SIG-M5 (cell line): Measurements from ENCODE around the gene HYDIN.
"Not testable (repeated sequence)": the region's sequence is repeated elsewhere in the genome, so short reads cannot be mapped to it uniquely, and the experiment has no call there.

ENCODE experiments used
- DNase-seq: peaks from one replicate; lab custom pipeline; 2025; lab: John Stamatoyannopoulos, UW

Gene HYDIN

DNA sequence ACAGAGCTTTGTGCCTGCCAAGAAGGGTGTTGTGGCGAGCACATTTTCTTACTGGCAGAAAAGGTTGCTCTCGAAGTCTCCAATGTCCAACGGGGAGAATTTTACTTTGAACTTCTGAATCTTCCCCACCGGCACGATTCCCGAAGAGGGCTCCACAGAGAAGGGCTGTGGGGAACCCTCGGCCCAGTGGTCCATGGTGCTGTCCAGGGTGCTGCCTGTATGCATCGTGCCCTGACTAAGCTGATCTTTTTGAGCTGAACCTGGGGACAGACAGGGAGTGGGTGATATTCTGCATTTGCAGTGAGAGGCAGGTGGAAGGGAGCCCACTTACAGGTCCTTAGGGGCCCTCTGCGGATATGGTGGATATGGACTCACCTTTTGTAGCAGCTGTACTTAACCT lies 368.5 kb downstream of the HYDIN start:
- not testable (repeated sequence) for DNase-seq

DNA sequence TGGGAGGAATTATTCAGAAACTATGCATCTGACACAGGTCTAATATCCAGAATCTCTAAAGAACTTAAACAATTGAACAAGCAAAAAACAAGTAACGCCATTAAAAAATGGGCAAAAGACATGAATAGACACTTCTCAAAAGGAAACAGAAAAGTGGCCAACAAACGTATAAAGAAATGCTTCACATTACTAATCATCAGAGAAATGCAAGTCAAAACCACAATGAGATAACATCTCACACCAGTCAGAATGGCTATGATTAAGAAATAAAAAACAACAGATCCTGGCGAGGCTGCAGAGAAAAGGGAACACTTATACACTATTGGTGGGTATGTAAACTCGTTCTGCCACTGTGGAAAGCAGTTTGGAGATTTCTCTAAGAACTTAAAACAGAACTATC lies 379.2 kb downstream of the HYDIN start:
- DNase-seq = not testable (repeated sequence)

DNA sequence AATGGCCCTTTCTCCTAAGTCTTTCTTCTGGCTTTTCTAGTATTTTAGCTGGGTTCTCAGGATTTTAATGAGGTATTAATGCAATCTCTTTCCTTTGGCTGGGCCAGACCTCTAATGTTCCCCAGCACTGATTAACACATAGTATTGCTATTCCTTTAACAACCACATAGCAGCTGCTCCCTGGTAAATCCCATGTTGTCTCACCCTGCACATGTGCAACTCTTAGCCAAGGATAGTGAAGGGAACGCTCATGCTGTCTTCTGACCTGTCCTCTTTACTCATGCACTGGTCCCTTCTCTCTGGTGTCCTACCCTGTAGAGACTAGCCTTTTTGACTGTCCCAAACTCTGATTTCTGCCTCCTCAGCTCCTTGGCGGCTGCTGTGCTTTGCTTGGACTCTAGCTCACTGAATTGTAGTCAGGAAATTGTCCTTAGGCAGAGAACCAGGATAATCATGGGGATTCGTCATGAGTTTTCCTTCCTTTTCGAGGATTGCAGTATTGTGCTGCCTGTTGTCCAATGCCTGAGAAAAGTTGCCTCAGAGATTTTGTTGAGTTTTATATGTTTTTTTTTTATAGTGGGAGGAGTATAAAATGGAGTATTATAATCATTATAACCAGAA lies 406.9 kb downstream of the HYDIN start:
- DNase-seq = not testable (repeated sequence)

DNA sequence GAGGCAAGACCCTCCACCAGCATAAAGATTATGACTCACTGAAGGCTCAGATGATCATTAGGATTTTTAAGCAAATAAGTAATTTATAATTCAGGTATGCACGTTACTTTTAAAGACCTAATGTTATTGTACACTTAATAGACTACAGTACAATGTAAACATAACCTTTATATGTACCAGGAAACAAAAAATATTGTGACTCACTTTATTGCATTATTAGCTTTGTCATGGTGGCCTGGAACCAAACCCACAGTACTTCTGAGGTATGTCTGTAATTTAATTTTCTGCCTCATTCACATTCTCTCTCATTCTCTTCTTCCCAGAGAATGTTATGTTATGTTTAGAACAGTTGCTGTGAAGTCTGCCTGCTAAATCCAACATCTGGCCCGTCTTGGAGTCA lies 407.8 kb downstream of the HYDIN start:
- DNase-seq = not testable (repeated sequence)

DNA sequence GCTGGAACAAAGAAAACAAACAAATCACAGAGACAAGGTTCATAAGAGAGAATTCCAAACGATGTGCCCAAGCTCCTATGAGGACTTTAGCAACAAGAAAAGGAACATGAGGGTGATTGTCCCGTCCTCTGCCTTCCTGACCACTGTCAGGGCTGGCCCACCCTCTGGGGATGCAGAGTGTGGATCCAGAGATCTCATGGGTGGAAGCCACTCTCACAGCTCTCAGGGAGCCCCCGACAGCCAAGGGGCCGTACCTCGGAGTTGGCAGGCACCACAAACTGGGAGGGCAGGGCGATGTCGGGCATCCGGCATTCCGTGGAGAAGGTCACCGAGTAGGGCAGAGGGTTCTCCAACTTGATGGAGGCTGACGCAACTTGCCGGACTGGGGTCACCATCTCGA lies 412.4 kb downstream of the HYDIN start:
- DNase-seq = not testable (repeated sequence)

DNA sequence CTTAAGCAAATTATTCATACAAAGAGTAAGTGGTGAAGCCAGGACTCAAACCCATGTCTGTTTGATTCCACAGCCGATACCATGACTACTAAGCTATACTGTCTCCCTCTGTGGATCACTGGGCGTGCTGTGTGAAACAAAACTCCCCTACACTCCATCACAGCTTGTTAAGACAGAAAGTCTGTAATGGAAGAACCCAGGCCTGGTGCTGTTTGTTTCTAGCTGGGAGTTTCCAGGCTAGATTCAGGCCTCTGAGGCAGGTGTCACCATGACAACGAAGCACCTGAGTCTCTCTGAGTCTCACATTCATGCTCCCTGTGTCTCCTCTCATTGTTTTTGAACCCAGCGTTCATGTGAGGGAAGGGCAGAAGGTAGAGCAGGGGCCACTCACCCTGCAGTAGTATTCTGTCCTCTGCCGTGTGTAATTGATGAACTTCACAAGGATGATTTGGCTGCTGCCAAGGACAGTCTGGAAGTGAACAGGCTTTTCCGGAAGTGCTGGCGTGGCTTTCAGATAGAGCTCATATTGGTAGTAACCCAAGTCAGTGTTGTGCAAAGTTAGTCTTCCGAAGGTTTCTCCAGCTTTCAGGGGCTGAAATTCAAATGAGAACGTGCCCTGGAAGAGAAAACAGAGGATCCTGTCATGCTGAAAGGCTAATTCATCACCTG lies 421.0 kb downstream of the HYDIN start:
- no peak for DNase-seq

DNA sequence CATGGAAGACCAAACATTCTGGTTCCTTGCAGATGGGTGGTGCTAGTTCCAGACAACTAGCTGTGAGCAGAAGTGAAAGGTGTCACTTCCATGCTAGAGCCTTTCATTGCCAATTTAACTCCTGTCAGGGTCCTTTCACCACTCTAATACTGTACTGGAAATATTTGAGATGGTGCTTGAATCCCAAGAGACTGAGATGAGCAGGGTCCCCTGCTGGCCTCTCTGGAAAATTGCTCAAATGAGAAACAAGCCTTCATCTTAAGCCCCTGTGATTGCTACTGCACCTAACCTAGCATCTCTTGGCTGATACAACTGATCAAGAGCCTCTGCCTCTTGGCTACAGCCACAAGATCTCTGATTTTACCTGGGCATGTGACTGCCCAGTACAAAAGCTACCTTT lies 422.2 kb downstream of the HYDIN start:
- no peak for DNase-seq

DNA sequence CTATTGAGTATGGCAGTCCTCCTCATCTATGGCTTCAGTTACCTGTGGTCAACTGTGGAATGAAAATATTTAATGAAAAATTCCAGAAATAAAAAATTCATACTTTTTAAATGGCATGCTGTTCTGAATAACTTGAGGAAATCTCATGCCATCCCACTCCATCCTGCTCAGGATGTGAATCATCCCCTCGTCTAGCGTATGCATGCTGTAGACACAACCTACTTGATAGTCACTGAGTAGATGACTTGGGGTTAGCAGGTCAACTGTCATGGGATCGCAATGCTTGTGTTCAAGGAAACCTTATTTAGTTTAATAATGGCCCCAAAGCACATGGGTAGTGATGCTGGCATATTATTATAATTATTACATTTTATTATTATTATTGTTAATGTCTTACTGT lies 424.7 kb downstream of the HYDIN start:
- DNase-seq = no peak

DNA sequence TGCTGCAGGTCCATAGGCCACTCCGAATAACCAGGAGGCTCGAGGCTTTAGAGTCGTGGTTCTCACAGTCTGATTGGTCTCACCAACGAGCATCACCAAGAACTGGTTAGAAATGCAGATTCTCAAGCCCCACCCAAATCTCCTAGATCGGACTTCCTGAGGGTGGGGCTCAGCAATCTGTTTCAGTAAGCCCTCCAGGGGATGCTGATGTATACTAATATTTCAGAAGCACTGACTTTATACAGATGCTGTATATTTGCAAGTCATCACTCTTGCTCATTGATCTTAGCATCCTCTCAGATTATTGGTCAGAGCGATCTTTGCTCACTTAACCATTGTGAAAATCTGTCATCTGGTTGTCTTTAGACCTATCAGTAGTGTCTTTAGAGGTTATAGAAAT lies 425.1 kb downstream of the HYDIN start:
- no peak for DNase-seq

DNA sequence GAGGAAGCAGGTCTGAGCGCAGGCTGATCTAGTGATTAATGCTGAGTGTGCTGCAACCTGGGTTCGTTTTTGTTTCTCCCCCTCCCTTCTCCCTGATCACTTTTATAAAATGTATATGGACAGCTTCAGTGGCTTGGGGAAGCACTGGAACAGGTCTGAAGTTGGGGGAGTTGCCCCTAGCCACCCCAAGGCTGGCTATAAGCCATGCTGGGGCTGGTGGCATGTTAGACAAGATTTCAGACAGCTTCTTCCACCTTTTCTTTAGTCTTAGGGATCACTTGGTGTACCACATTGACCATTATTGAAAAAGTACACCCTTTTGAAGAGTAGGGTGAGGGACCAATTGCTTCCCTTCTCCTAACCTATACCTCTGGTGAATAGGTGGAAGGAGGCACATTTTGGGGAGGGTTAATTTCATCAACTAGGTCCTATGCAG lies 425.8 kb downstream of the HYDIN start:
- DNase-seq = no peak

DNA sequence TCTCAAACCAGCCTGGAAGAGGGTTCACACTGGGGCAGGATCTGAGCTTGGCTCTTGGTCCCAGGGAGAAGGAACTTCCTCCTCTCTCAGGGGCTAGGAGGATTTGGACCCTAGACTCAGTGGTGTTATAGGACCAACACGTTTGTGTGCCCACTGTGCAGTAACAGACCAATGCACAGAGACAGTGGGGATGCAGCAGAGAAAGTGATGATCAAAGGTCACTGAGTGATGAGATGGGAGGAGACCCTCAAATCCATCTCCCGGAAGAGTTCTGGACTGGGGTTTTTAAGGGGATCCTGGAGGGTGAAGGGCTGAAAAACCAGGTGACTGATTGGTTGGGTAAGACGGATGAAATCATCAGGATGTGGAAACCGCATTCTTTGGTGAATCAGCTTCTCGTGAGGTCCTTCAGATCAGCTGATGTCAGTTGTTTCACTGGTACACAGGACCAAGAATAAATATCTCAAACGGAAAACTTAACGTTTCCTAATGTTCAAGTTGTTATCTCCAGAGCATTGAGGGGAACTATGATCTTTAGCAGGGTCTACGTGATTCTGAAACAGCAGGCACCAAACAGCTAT lies 426.3 kb downstream of the HYDIN start:
- DNase-seq = peak; percentile 78

DNA sequence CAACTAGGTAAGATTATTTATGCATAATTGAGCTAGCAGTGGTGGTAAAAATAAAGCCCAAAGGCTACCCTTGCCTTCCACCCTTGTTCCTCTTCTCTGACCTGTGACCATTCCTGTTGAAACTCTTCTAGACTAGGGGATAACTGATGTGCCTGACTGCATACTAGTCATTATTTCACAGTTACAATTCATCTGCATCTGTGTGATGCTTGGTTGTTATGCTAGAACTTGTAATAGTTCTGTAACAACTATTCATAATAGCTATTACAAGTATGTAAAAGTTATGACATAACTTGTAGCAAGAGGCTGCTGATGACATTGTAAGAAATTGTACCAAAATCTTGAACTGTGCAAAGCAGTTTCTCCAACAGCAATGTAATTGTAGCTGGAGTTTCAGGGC lies 427.2 kb downstream of the HYDIN start:
- DNase-seq = no peak

DNA sequence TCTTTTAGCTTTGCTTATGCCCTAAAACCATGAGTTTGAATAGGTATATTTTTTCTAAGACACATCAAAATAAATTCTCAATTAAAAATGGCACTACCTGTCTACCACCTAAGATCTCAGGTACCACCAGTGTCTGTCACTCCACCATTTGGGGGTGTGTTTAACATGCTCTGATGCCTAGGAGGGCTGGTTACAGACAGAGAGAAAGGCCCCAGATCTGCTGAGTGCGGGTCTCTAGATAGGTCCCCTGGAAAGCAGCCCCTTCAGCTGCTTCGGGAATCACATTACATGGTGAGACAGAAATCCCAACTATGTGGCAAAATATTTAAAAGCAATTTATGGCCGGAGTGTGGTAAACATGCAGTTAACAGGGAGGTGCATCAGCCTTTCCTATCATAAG lies 428.9 kb downstream of the HYDIN start:
- no peak for DNase-seq

DNA sequence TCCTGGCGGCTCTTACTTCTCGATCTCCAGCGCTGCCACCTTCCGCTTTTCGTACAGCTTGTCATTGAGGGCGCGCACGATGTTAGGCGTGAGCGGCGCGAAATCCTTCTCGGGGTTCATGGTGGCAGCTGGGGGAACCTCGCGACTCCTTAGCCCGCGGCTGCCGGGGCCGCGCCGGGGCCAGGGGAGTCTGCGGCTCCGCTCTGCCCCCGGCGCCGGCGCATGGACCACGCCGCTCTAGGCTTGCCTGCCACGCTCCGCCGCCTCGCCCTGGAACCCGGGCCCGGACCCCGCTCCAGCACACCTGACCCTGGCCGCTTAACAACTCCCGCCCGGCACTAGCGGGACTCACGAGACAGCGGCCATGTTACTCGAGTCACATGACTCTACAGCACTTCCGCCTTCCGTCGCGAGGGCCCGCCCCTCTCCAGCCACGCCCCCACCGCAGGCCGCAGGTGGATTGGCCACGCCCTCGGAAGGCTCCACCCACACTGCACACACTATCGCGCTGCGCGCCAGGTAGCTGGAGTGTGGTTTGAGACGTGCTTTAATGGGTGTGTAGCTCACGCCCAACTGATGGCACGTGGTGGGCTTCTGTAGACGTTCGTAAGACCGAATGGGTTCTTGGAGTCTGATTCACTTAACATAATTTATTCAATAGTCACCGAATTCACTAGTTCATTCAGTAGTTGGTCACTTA lies 429.6 kb downstream of the HYDIN start, which contains the start of gene VAC14:
TSS of gene VAC14 (minus strand) at position 378 of the 700 bp plus-strand sequence. CDS start at position 120, 258 bp downstream.
- DNase-seq = peak; percentile 32

DNA sequence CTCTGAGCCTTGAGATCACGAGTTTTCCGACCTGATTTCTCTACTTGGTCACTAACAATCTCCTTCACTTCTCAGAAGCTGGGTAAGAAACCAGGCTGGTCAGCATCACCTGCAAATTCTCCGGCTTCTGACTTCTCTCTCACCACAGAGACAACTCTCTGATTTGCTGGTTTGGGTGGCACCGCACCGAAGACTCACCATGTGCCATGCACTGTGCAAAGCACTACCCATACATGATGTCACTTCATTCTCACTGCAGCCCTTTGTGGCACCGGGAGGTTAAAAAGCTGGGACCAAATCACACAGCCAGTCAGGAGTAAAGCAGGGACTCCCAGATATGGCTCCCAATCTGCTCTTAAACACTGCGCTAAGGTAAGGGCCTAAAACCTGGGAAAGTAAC lies 430.2 kb downstream of the HYDIN start:
- no peak for DNase-seq

DNA sequence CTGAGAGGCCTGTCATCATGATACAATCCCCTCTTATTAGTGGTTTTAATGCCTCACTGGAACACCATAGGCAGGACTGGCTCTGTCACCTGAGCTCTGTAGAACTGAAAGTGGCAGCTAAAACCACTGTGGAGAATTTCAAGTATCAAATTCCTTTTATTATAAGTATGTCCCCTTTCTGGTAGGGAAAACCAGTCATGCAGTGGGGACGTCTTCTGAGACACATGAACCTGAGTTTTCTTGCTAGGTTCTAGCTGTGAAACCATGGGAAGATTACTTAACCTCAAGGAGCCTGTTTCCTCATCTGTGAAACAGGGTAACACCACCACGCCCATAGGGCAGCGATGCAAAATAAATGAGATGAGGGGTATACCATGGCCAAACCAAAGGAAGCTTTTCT lies 434.2 kb downstream of the HYDIN start:
- DNase-seq = no peak

DNA sequence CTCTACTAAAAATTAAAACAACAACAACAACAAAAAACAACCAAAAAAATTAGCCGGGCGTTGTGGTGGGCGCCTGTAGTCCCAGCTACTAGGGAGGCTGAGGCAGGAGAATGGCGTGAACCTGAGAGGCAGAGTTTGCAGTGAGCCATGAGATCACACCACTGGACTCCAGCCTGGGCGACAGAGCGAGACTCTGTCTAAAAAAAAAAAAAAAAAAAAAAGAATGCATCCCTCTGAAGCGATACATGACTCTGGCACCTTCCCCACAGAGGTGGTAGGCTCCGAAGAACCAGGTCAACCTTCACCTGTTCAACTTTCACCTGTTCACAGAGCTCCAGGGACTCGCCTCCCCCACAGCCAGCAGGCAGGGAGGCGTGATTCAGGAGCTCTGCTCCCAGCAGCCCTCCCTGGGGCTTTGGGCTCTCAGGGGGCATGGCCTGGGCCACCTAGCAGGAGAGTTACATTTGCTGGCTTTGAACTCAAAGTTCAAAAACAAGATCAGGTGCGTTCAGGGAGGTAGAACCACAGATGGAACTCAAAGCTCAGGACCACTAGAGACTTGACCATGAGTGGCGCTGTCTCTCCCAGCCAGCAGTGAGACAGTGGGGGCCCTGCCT lies 435.1 kb downstream of the HYDIN start:
- DNase-seq = no peak

DNA sequence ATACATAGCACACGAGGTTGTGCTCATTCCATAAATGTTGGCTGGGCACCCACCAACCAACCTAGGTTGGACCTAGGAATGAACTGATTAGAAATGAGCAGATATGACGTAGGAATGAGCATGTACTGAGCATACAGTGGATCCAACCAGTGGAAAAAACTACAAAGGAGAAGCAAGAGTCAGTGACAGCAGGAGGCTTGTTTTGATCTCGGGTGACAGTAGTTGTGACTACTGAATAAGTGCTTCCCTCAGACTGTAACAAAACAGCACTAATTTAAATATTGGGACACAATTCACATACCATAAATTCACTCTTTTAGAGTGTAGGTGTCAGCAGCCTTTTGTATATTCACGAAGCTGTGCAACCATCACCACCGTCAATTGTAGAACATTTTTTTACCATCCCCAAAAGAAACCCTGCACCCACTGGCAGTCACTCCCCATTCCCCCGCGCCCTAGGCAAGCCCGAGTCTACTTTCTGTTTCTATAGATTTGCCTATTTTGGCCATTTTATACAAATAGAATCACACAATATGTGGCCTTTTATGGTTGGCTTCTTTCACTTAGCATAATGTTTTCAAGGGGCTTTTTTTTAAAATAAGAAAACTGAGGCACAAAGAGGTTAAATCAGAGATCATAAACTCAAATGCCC lies 436.5 kb downstream of the HYDIN start:
- DNase-seq = no peak

DNA sequence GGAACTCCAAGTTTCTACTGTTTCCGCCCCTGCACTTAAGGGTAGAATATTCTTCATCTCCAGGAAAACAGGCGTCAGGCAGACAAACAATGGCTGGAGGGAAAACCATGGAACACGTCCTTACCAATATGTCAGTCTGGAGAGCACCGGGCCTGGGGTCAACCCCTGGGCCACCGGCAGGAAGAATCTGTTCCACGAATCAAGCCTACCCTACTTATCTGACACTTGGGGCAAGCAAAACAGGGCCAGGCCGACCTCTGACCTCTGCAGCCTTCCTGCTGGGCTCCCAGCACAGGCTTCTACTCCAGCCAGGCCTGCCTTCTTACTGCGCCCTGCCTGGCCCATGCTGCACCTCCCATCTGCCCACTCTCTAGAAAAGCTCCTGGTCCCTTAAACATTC lies 439.7 kb downstream of the HYDIN start:
- DNase-seq = no peak

DNA sequence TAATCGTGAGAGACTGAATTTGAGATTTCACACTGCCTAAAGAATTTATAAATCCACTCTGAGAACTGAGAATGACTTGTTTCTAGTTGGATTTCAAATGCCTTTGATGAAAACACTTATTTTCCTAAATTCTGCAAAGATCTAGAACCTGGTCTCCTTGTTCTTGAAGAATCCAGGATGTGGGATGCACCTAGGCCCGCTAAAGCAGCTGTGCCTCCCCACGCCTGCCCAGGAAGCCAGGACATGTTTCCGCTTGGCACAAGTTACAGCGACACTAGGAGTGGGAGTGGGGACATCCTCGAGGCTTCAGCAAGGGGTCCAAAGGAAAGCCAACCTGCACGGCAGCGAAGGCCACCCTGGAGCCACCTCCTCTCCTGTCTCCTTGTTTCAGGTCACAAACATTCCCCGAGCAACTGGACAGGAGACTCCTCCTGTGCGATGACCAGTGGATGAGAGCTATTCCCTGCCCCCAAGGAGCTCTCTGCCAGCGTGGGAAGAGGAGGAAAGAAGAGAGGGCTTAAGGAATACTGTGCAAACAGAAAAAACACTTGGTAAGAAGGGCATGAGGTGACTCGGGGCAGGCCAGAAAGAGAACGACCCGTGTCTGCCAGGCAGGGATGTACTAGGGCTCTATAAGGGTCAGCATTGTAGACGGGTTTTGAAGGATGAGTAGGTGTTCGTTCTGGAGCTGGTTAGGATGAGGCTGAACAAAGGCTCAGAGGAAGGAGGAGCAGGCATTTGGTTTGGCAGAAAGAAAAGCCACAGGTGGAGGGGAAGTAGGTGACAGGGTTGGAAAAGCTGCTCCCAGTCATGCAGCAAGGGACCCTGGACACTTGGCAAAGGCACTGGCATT lies 440.7 kb downstream of the HYDIN start:
- DNase-seq = no peak
